GM20000 (cell line): ENCODE measurements around the gene RARS2.
A peak's percentile ranks its signal among the peaks of the same experiment; 100 is the strongest.
"Not testable (repeated sequence)": the region's sequence is repeated elsewhere in the genome, so short reads cannot be mapped to it uniquely, and the experiment has no call there.

Source experiments
- DNase-seq: peaks from one replicate; pipeline ENCODE4 v3.0.0; 2012; ENCODE audit warnings: low spot score
- CTCF ChIP-seq: IDR thresholded peaks from 2 replicates; pipeline ENCODE4 v1.5.1; 2012; ENCODE audit warnings: mild to moderate bottlenecking, control low read depth; ENCODE audit errors: extremely low read depth, missing control alignments

RARS2 gene

GRCh38 chr6:87628424-87628823 is 38.6 kb upstream of the RARS2 start:
- no peak for TF ChIP-seq CTCF
- DNase-seq: peak; percentile 8

- no peak for DNase-seq
- no peak for TF ChIP-seq CTCF
Measured at GRCh38 chr6:87623248-87623647, 33.5 kb upstream of the RARS2 start.

GRCh38 chr6:87618531-87618930 is 28.7 kb upstream of the RARS2 start:
- no peak for TF ChIP-seq CTCF
- no peak for DNase-seq

- no peak for DNase-seq
- TF ChIP-seq CTCF: no peak
Measured at GRCh38 chr6:87617405-87617804, 27.6 kb upstream of the RARS2 start.

GRCh38 chr6:87613018-87613417 is 23.2 kb upstream of the RARS2 start:
- not testable (repeated sequence) for DNase-seq

GRCh38 chr6:87608802-87609201 is 19.0 kb upstream of the RARS2 start:
- no peak for TF ChIP-seq CTCF
- no peak for DNase-seq

GRCh38 chr6:87606199-87606598 is 16.4 kb upstream of the RARS2 start:
- no peak for TF ChIP-seq CTCF

GRCh38 chr6:87600576-87600975 is 10.8 kb upstream of the RARS2 start:
- no peak for DNase-seq
- TF ChIP-seq CTCF: no peak

More at GRCh38 chr6:87606199-87606598, 16.4 kb upstream of the RARS2 start:
- no peak for DNase-seq
